ENCODE measurements around the gene PARL.

DNA sequence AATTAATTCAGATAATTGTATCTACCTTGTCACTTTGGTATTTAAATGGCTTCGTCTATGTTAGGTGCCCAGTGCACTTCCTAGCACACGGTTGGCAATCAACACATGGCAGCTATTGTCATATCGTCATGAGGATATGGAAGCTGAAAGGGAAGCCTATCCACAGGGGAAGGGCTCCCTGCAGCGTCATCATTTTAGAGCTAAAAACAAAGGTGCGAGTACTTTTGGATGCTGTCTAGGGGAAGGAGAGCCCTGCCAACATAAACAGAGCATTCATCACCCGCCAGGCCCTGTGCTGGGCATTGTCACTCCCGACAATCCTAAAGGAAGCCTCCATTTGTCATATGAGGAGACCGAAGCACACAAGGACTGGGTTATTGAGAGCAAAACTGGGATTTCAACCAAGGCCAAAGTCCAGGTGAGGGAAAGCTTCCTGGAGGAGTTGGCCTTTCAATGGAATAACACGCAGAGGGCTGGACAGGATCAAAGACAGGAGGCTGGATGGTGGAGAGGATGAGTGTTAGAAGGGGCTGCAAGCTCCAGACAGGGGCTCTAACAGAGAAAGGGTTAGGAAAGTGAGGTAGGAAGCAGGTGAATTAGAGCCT is 8.0 kb upstream of the PARL start:
- TF ChIP-seq BCL11A (IDR thresholded peaks at IDR 0.05; ENCODE audit: low read depth in 2 of 2, low read length in 2 of 2) (no peak), EZH2 (IDR thresholded peaks at IDR 0.05; ENCODE audit: low read depth, low read length, severe bottlenecking) (no peak), JUND (IDR thresholded peaks at IDR 0.05; ENCODE audit: low read length) (no peak), NRF1 (IDR thresholded peaks at IDR 0.05; ENCODE audit: low read depth, low read length) (no peak), NANOG (IDR thresholded peaks at IDR 0.05; ENCODE audit: insufficient read depth, low read depth, low read length, poor library complexity, severe bottlenecking) (no peak), SP1 (IDR thresholded peaks at IDR 0.05; ENCODE audit: low read depth, low read length) (no peak), MAX (IDR thresholded peaks at IDR 0.05) (no peak), YY1 (IDR thresholded peaks at IDR 0.05; ENCODE audit: low read depth, low read length) (no peak), GTF2F1 (IDR thresholded peaks at IDR 0.05; ENCODE audit: borderline replicate concordance, low read depth, low read length) (no peak)

All from H1 (cell line).